ENCODE data around the gene FBXO41. TPM values are rescaled to one million over a fixed set of nuclear protein-coding genes. Genes with fewer than 3 reads are reported as not detected.

The FBXO41 gene
- polyA plus RNA-seq, 1 donor from 2014 or later, result 6.0 TPM

DNA sequence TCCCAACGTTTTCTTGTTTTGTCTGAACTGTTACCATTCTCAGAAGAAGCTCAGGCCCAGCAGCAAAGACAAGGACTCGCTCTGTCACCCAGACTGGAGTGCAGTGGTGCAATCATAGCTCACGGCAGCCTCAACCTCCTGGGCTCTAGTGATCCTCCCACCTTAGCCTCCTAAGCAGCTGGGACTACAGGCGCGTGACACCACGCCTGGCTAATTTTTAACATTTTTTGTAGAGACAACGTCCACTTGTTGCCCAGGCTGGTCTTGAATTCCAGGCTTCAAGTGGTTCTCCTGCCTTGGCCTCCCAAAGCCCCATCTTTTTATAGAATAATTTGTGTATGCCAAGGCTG is 72.2 kb downstream of the FBXO41 start:
- TF ChIP-seq RAD21 (conservative IDR thresholded peaks at IDR 0.05) (no peak), EP300 (conservative IDR thresholded peaks at IDR 0.05; ENCODE audit: poor library complexity, severe bottlenecking) (no peak), TAF1 (IDR thresholded peaks at IDR 0.05; ENCODE audit: low read depth) (no peak), MXI1 (conservative IDR thresholded peaks at IDR 0.05; ENCODE audit: poor library complexity, severe bottlenecking) (no peak), SMC3 (conservative IDR thresholded peaks at IDR 0.05; ENCODE audit: poor library complexity) (no peak), EZH2 (IDR thresholded peaks at IDR 0.05; ENCODE audit: borderline replicate concordance, insufficient read depth, low read length, poor library complexity, severe bottlenecking) (no peak), POLR2AphosphoS5 (IDR thresholded peaks at IDR 0.05) (no peak), REST (IDR thresholded peaks at IDR 0.05; ENCODE audit: borderline replicate concordance) (no peak)
- TF ChIP-seq, protein P1, sequence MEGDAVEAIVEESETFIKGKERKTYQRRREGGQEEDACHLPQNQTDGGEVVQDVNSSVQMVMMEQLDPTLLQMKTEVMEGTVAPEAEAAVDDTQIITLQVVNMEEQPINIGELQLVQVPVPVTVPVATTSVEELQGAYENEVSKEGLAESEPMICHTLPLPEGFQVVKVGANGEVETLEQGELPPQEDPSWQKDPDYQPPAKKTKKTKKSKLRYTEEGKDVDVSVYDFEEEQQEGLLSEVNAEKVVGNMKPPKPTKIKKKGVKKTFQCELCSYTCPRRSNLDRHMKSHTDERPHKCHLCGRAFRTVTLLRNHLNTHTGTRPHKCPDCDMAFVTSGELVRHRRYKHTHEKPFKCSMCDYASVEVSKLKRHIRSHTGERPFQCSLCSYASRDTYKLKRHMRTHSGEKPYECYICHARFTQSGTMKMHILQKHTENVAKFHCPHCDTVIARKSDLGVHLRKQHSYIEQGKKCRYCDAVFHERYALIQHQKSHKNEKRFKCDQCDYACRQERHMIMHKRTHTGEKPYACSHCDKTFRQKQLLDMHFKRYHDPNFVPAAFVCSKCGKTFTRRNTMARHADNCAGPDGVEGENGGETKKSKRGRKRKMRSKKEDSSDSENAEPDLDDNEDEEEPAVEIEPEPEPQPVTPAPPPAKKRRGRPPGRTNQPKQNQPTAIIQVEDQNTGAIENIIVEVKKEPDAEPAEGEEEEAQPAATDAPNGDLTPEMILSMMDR (IDR thresholded peaks at IDR 0.05; ENCODE audit: poor library complexity, severe bottlenecking), result no peak
- Histone ChIP-seq H4K20me1 (ENCODE audit: insufficient read depth) (no peaks in the 10 kb centered on the region), H2AFZ (ENCODE audit: low read depth, low read length) (no peak overlapping the region), H3K36me3 (ENCODE audit: insufficient read depth, low read length) (no peaks in the 10 kb centered on the region), H3K9ac (ENCODE audit: low read length) (no peak overlapping the region), H3K4me3 (ENCODE audit: low read length) (no peak overlapping the region), H3K27ac (ENCODE audit: low read length) (no peak overlapping the region), H3F3A (ENCODE audit: insufficient read depth, low read length, poor library complexity, severe bottlenecking) (no peaks in the 10 kb centered on the region), H3K27me3 (ENCODE audit: insufficient read depth, low read depth, low read length) (no peaks in the 10 kb centered on the region), H3K79me2 (replicated peaks; ENCODE audit: insufficient read depth, low read length) (no peaks in the 10 kb centered on the region), H3K9me2 (ENCODE audit: insufficient read depth, low read length) (no peaks in the 10 kb centered on the region), H3K9me3 (ENCODE audit: low read length) (no peaks in the 10 kb centered on the region), H3K4me2 (ENCODE audit: low read length) (no peak overlapping the region)

GRCh38 chr2:73210696-73211095 is 73.6 kb downstream of the FBXO41 start:
- Histone ChIP-seq H3K9ac (ENCODE audit: low read length) (no peak overlapping the region), H2AFZ (ENCODE audit: low read depth, low read length) (no peak overlapping the region), H3K4me2 (ENCODE audit: low read length) (no peak overlapping the region), H3F3A (ENCODE audit: insufficient read depth, low read length, poor library complexity, severe bottlenecking) (no peaks in the 10 kb centered on the region), H3K27me3 (ENCODE audit: insufficient read depth, low read depth, low read length) (peaks cover under 1% of the 10 kb centered on the region), H3K4me3 (ENCODE audit: low read length) (no peak overlapping the region), H3K9me2 (ENCODE audit: insufficient read depth, low read length) (no peaks in the 10 kb centered on the region), H3K36me3 (ENCODE audit: insufficient read depth, low read length) (no peaks in the 10 kb centered on the region), H3K9me3 (ENCODE audit: low read length) (no peaks in the 10 kb centered on the region), H3K27ac (ENCODE audit: low read length) (no peak overlapping the region), H3K79me2 (replicated peaks; ENCODE audit: insufficient read depth, low read length) (no peaks in the 10 kb centered on the region), H4K20me1 (ENCODE audit: insufficient read depth) (no peaks in the 10 kb centered on the region)
- TF ChIP-seq MXI1 (conservative IDR thresholded peaks at IDR 0.05; ENCODE audit: poor library complexity, severe bottlenecking) (no peak), EP300 (conservative IDR thresholded peaks at IDR 0.05; ENCODE audit: poor library complexity, severe bottlenecking) (no peak), RAD21 (conservative IDR thresholded peaks at IDR 0.05) (no peak), SMC3 (conservative IDR thresholded peaks at IDR 0.05; ENCODE audit: poor library complexity) (no peak), REST (IDR thresholded peaks at IDR 0.05; ENCODE audit: borderline replicate concordance) (no peak), EZH2 (IDR thresholded peaks at IDR 0.05; ENCODE audit: borderline replicate concordance, insufficient read depth, low read length, poor library complexity, severe bottlenecking) (no peak), POLR2AphosphoS5 (IDR thresholded peaks at IDR 0.05) (no peak)
- TF ChIP-seq, protein P1 (IDR thresholded peaks at IDR 0.05; ENCODE audit: poor library complexity, severe bottlenecking), result no peak

Data from neural cell (in vitro differentiated cells).